Measurements from ENCODE around the gene MED13L. TPM values are rescaled to one million over a fixed set of nuclear protein-coding genes. Genes with fewer than 3 reads are reported as not detected.

The MED13L gene
- total and polyA plus RNA-seq, 2 donors (not counting 3 experiments of a cell fraction or from before 2014, with no cell fraction given): 27.4 to 93.6 TPM

DNA sequence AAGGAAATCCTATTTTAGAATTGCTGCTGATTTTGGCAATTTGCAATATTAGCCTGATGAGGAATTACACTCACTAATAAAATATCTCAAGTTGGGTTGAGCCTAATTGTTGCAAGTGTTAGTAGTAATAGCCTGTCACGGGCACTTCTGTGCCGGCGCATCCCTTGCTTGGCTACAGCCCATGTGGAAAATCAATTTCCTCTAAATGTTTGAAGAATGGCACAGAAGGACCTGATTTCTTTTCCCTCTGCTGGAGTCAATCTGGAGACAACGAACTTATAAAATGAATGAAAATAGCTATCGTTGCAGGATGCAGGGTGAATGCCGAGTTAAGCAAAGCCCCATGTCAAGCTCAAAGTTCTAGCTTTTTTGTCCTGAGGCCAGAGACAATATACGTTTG is 31.2 kb upstream of the MED13L start:
- Histone ChIP-seq H4K20me1 (replicated peaks; ENCODE audit: control insufficient read depth, extremely low read depth, insufficient read depth, low read length) (no peaks in the 10 kb centered on the region), H3K4me2 (ENCODE audit: insufficient read depth, low read length) (no peak overlapping the region), H3K4me3 (replicated peaks in 1 of 3; ENCODE audit: insufficient read depth in 1 of 3, low read depth in 1 of 3, low read length in 3 of 3) (no peak overlapping the region), H3K9ac (replicated peaks; ENCODE audit: extremely low read depth, insufficient read depth, low read length) (no peak overlapping the region), H3K79me2 (ENCODE audit: control insufficient read depth, insufficient read depth, low read length) (no peaks in the 10 kb centered on the region), H3K27me3 (ENCODE audit: control insufficient read depth in 2 of 2, insufficient read depth in 2 of 2, low read length in 2 of 2) (peaks cover 6 to 7% of the 10 kb centered on the region in 2 experiments), H3K9me1 (replicated peaks; ENCODE audit: control insufficient read depth, extremely low read depth, insufficient read depth, low read length) (no peaks in the 10 kb centered on the region), H3K9me3 (replicated peaks; ENCODE audit: control insufficient read depth, insufficient read depth, low read length) (no peaks in the 10 kb centered on the region), H3K36me3 (ENCODE audit: control insufficient read depth in 2 of 2, extremely low read depth in 1 of 2, insufficient read depth in 2 of 2, low read length in 2 of 2) (no peaks in the 10 kb centered on the region), H2AFZ (ENCODE audit: low read depth, low read length) (no peak overlapping the region), H3K27ac (ENCODE audit: insufficient read depth, low read depth, low read length) (no peak overlapping the region), H3K4me1 (ENCODE audit: control insufficient read depth, extremely low read depth, insufficient read depth, low read length) (no peaks in the 10 kb centered on the region)
- intact Hi-C loops (cut with micrococcal nuclease): no loop called here
- BruUV-seq (replicated peaks): no TSS peak
- DNase-seq (ENCODE audit: low read depth, low spot score): no peak
- FAIRE-seq: no peak
- CTCF ChIA-PET: no interaction called here
- POLR2A ChIA-PET: no interaction called here
- no peak for TF ChIP-seq FOS (IDR thresholded peaks at IDR 0.05; ENCODE audit: borderline replicate concordance, insufficient read depth, low read length)
- no peak for TF ChIP-seq GATA2 (IDR thresholded peaks at IDR 0.05; ENCODE audit: insufficient read depth, insufficient read length, low read depth, low read length)
- TF ChIP-seq POLR2A (IDR thresholded peaks at IDR 0.05; ENCODE audit: low read depth, low read length): no peak
- TF ChIP-seq POLR2AphosphoS5 (IDR thresholded peaks at IDR 0.05; ENCODE audit: insufficient read depth, low read depth, low read length): no peak
- no peak for TF ChIP-seq MYC (IDR thresholded peaks at IDR 0.05; ENCODE audit: low read depth, low read length)
- TF ChIP-seq EZH2 (IDR thresholded peaks at IDR 0.05; ENCODE audit: borderline replicate concordance, low read depth, low read length, severe bottlenecking): no peak
- TF ChIP-seq CTCF (IDR thresholded peaks at IDR 0.05; ENCODE audit: extremely low read depth in 1 of 2, insufficient read depth in 1 of 2, low read depth in 1 of 2, low read length in 2 of 2): no peak
- TF ChIP-seq JUN (IDR thresholded peaks at IDR 0.05; ENCODE audit: borderline replicate concordance, insufficient read depth, insufficient read length, low read depth): no peak
- dilution Hi-C loops (cut with MboI; ENCODE audit: extremely low pct_ligation_motif_present, low sequenced_read_pairs): no loop called here
